Measurements from ENCODE around the gene MUC6. TPM values are rescaled to one million over a fixed set of nuclear protein-coding genes. Genes with fewer than 3 reads are reported as not detected.

Gene MUC6
- total RNA-seq, 2 donors from 2014 or later: 0.10 TPM; not detected in 1

- Histone ChIP-seq H3K9me3 (no peaks in the 10 kb centered on the region), H3K9ac (ENCODE audit: low read depth in 2 of 2, low read length in 2 of 2) (no peak overlapping the region), H3K36me3 (no peaks in the 10 kb centered on the region), H3K27ac (no peak overlapping the region), H3K27me3 (no peaks in the 10 kb centered on the region), H3K4me1 (no peaks in the 10 kb centered on the region), H3K4me3 (no peak overlapping the region)
- no peak for DNase-seq
- intact Hi-C loops (cut with DNase I): no loop called here
- no peak for TF ChIP-seq CTCF (IDR thresholded peaks at IDR 0.05)
Measured at GRCh38 chr11:1030086-1030485, 6.4 kb downstream of the MUC6 start.

GRCh38 chr11:1029654-1030053, 6.9 kb downstream of the MUC6 start:
- H3K4me3 ChIP-seq: no peak overlapping the region
- no peak overlapping the region for H3K27ac ChIP-seq
- no peaks in the 10 kb centered on the region for H3K9me3 ChIP-seq
- H3K4me1 ChIP-seq: no peaks in the 10 kb centered on the region
- H3K27me3 ChIP-seq: no peaks in the 10 kb centered on the region
- H3K9ac ChIP-seq (ENCODE audit: low read depth in 2 of 2, low read length in 2 of 2): no peak overlapping the region
- no peaks in the 10 kb centered on the region for H3K36me3 ChIP-seq
- TF ChIP-seq CTCF (IDR thresholded peaks at IDR 0.05): no peak
- DNase-seq: no peak
- intact Hi-C loops (cut with DNase I): no loop called here

- H3K27ac ChIP-seq: no peak overlapping the region
- no peaks in the 10 kb centered on the region for H3K36me3 ChIP-seq
- H3K9ac ChIP-seq (ENCODE audit: low read depth in 2 of 2, low read length in 2 of 2): no peak overlapping the region
- no peak for DNase-seq
- no peak for TF ChIP-seq CTCF (IDR thresholded peaks at IDR 0.05)
- H3K27me3 ChIP-seq: no peaks in the 10 kb centered on the region
- H3K4me3 ChIP-seq: no peak overlapping the region
- no peaks in the 10 kb centered on the region for H3K4me1 ChIP-seq
- H3K9me3 ChIP-seq: no peaks in the 10 kb centered on the region
- intact Hi-C loops (cut with DNase I): no loop called here
Measured at GRCh38 chr11:1029051-1029450, 7.5 kb downstream of the MUC6 start.

- TF ChIP-seq CTCF (IDR thresholded peaks at IDR 0.05): no peak
- no peak for DNase-seq
- Histone ChIP-seq H3K36me3 (no peaks in the 10 kb centered on the region), H3K9me3 (no peaks in the 10 kb centered on the region), H3K9ac (ENCODE audit: low read depth in 2 of 2, low read length in 2 of 2) (no peak overlapping the region), H3K4me1 (no peaks in the 10 kb centered on the region), H3K27me3 (no peaks in the 10 kb centered on the region), H3K4me3 (no peak overlapping the region), H3K27ac (no peak overlapping the region)
- intact Hi-C loops (cut with DNase I): no loop called here
Measured at GRCh38 chr11:1028616-1029015, 7.9 kb downstream of the MUC6 start.

- DNase-seq: no peak
- Histone ChIP-seq H3K4me3 (no peak overlapping the region), H3K4me1 (no peaks in the 10 kb centered on the region), H3K9me3 (no peaks in the 10 kb centered on the region), H3K27ac (no peak overlapping the region), H3K27me3 (no peaks in the 10 kb centered on the region), H3K36me3 (no peaks in the 10 kb centered on the region), H3K9ac (ENCODE audit: low read depth in 2 of 2, low read length in 2 of 2) (no peak overlapping the region)
- intact Hi-C loops (cut with DNase I): no loop called here
- no peak for TF ChIP-seq CTCF (IDR thresholded peaks at IDR 0.05)
Measured at GRCh38 chr11:1028291-1028540, 8.3 kb downstream of the MUC6 start.

Measured in colonic mucosa (tissue), 4 donors.